ENCODE data around the gene APOF.
"Not testable (repeated sequence)": the region's sequence is repeated elsewhere in the genome, so short reads cannot be mapped to it uniquely, and the experiment has no call there.

The APOF gene

GRCh38 chr12:56339158-56339422, 23.6 kb downstream of the APOF start:
- Histone ChIP-seq H3K79me2 (no peaks in the 10 kb centered on the region), H3K27ac (no peak overlapping the region), H3K9me3 (ENCODE audit: control insufficient read depth, low read length) (no peaks in the 10 kb centered on the region), H2AFZ (no peak overlapping the region), H3K4me1 (peaks cover 6% of the 10 kb centered on the region), H3K36me3 (ENCODE audit: control insufficient read depth, insufficient read depth, low read length) (no peaks in the 10 kb centered on the region), H3K9ac (no peak overlapping the region), H3K4me2 (ENCODE audit: low read length) (no peak overlapping the region), H3K4me3 (ENCODE audit: low read depth, low read length) (no peak overlapping the region), H3K27me3 (ENCODE audit: control insufficient read depth, insufficient read depth, low read length) (no peaks in the 10 kb centered on the region)
- TF ChIP-seq, protein P1, sequence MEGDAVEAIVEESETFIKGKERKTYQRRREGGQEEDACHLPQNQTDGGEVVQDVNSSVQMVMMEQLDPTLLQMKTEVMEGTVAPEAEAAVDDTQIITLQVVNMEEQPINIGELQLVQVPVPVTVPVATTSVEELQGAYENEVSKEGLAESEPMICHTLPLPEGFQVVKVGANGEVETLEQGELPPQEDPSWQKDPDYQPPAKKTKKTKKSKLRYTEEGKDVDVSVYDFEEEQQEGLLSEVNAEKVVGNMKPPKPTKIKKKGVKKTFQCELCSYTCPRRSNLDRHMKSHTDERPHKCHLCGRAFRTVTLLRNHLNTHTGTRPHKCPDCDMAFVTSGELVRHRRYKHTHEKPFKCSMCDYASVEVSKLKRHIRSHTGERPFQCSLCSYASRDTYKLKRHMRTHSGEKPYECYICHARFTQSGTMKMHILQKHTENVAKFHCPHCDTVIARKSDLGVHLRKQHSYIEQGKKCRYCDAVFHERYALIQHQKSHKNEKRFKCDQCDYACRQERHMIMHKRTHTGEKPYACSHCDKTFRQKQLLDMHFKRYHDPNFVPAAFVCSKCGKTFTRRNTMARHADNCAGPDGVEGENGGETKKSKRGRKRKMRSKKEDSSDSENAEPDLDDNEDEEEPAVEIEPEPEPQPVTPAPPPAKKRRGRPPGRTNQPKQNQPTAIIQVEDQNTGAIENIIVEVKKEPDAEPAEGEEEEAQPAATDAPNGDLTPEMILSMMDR (IDR thresholded peaks at IDR 0.05) = no peak

- Histone ChIP-seq H3K4me2 (ENCODE audit: low read length) (no peak within 1 kb of the TSS), H3K27ac (no peak within 1 kb of the TSS)
- TF ChIP-seq, protein P1 (IDR thresholded peaks at IDR 0.05) = no peak
These were observed 24.1 kb downstream of the APOF start, which contains the start of gene IL23A for GRCh38 chr12:56338308-56339157. Gene IL23A (plus strand): TSS chr12:56338884. CDS start chr12:56339045, 161 bp downstream.

GRCh38 chr12:56337753-56338251, 24.9 kb downstream of the APOF start:
- H2AFZ ChIP-seq = no peak overlapping the region
- H3K36me3 ChIP-seq (ENCODE audit: control insufficient read depth, insufficient read depth, low read length) = no peaks in the 10 kb centered on the region
- no peak overlapping the region for H3K4me3 ChIP-seq (ENCODE audit: low read depth, low read length)
- no peak overlapping the region for H3K4me2 ChIP-seq (ENCODE audit: low read length)
- peaks cover 3% of the 10 kb centered on the region for H3K79me2 ChIP-seq
- no peak overlapping the region for H3K27ac ChIP-seq
- no peaks in the 10 kb centered on the region for H3K9me3 ChIP-seq (ENCODE audit: control insufficient read depth, low read length)
- H3K9ac ChIP-seq = no peak overlapping the region
- H3K27me3 ChIP-seq (ENCODE audit: control insufficient read depth, insufficient read depth, low read length) = no peaks in the 10 kb centered on the region
- peaks cover 11% of the 10 kb centered on the region for H3K4me1 ChIP-seq
- TF ChIP-seq, protein P1 (IDR thresholded peaks at IDR 0.05) = no peak

More at GRCh38 chr12:56338308-56339157, 24.1 kb downstream of the APOF start, which contains the start of gene IL23A:
- no peaks in the 10 kb centered on the region for H3K9me3 ChIP-seq (ENCODE audit: control insufficient read depth, low read length)
- H3K27me3 ChIP-seq (ENCODE audit: control insufficient read depth, insufficient read depth, low read length) = no peaks in the 10 kb centered on the region
- H3K4me1 ChIP-seq = peaks cover 6% of the 10 kb centered on the region
- no peaks in the 10 kb centered on the region for H3K36me3 ChIP-seq (ENCODE audit: control insufficient read depth, insufficient read depth, low read length)
- H3K9ac ChIP-seq = no peak within 1 kb of the TSS
- no peak within 1 kb of the TSS for H2AFZ ChIP-seq
- H3K4me3 ChIP-seq (ENCODE audit: low read depth, low read length) = no peak within 1 kb of the TSS
- no peaks in the 10 kb centered on the region for H3K79me2 ChIP-seq

DNA sequence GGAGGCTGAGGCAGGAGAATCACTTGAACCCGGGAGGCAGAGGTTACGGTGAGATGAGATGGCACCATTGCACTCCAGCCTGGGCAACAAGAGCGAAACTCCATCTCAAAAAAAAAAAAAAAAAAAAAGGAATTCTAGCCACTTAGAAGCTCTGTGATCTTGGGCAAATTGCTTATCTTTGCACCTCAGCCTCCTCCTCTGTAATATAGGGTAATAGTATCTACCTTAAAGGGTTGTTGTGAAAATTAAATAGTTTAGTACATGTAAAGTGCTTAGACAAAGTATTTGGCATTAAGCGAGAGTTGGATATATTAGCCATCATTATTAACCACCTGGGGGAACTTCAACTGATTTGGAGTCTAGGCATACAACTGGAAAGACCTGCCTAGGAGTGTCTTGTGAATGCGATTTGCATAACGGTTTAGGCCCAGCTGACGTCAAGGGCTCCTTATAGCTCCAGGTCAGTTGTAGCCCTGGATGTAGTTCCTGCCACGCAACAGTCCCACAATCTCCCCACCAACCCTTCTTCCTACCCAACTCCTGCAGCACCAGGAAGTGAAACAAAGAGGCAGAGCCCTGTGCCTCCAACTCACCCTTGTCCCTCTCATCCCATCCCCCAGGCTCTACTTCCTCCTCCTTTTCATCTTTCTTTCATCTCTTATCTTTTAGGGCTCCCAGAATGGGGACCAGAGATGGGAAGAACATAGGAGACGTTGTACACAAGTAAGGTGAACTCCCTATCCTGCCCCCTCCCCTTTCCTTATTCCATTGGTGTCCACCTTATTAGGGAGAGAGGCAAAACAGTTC, 26.1 kb downstream of the APOF start:
- H3K4me3 ChIP-seq (ENCODE audit: low read depth, low read length) = no peak overlapping the region
- H2AFZ ChIP-seq = no peak overlapping the region
- H3K9ac ChIP-seq = no peak overlapping the region
- no peak overlapping the region for H3K27ac ChIP-seq
- no peaks in the 10 kb centered on the region for H3K9me3 ChIP-seq (ENCODE audit: control insufficient read depth, low read length)
- TF ChIP-seq, protein P1 (IDR thresholded peaks at IDR 0.05) = no peak
- peaks cover 4% of the 10 kb centered on the region for H3K79me2 ChIP-seq
- peaks cover 12% of the 10 kb centered on the region for H3K4me1 ChIP-seq
- no peaks in the 10 kb centered on the region for H3K27me3 ChIP-seq (ENCODE audit: control insufficient read depth, insufficient read depth, low read length)
- H3K4me2 ChIP-seq (ENCODE audit: low read length) = no peak overlapping the region
- no peaks in the 10 kb centered on the region for H3K36me3 ChIP-seq (ENCODE audit: control insufficient read depth, insufficient read depth, low read length)

- H3K9me3 ChIP-seq (ENCODE audit: control insufficient read depth, low read length); H3K4me3 ChIP-seq (ENCODE audit: low read depth, low read length); H3K27me3 ChIP-seq (ENCODE audit: control insufficient read depth, insufficient read depth, low read length); H3K27ac ChIP-seq; H3K4me2 ChIP-seq (ENCODE audit: low read length); H3K79me2 ChIP-seq; H2AFZ ChIP-seq; H3K36me3 ChIP-seq (ENCODE audit: control insufficient read depth, insufficient read depth, low read length); H3K9ac ChIP-seq: not testable (repeated sequence)
- H3K4me1 ChIP-seq = peaks cover 12% of the 10 kb centered on the region
These were observed 27.1 kb downstream of the APOF start for GRCh38 chr12:56335527-56335926.
